ENCODE measurements around the gene DHFR. TPM values are rescaled to one million over a fixed set of nuclear protein-coding genes. Genes with fewer than 3 reads are reported as not detected.

DHFR gene
- total and polyA plus RNA-seq, 2 of the 8 experiments (the other 6 are each of a cell fraction or from before 2014, with no cell fraction given) = 46.4 to 88.9 TPM

DNA sequence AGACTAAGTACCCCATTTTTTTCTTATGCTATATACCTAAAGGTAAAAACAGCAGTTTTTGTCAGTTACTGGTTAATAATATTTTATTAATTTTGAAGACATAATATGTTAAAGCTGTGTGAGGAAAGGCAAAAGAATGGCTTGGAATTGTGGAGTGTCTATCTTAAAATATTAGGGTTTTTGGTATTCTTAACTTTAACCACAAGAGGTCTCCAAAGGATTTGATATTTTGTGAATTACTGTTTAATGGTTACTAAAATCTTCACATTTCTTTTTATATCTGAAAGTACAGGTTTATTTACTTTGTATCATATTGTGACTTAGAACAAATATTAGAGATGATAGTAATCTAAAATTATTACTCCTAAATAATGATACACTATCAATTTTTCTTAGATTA, 32.0 kb upstream of the DHFR start (continued):
- TF ChIP-seq, protein P1, sequence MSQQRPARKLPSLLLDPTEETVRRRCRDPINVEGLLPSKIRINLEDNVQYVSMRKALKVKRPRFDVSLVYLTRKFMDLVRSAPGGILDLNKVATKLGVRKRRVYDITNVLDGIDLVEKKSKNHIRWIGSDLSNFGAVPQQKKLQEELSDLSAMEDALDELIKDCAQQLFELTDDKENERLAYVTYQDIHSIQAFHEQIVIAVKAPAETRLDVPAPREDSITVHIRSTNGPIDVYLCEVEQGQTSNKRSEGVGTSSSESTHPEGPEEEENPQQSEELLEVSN (IDR thresholded peaks at IDR 0.05) = no peak
- TF ChIP-seq, protein P2, sequence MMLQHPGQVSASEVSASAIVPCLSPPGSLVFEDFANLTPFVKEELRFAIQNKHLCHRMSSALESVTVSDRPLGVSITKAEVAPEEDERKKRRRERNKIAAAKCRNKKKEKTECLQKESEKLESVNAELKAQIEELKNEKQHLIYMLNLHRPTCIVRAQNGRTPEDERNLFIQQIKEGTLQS (IDR thresholded peaks at IDR 0.05; ENCODE audit: insufficient read depth, low read depth, low read length) = no peak
